Mesothelial cell of epicardium (in vitro differentiated cells): ENCODE data around the gene RUNX2. TPM values are rescaled to one million over a fixed set of nuclear protein-coding genes. Genes with fewer than 3 reads are reported as not detected.

Source experiments
- DNase-seq, 2 experiments: peaks; one replicate each; pipeline ENCODE4 v3.0.0; 2021; ENCODE audit warnings: low spot score in 2 of 2; ENCODE audit not compliant: unreplicated experiment in 2 of 2
- H3K27ac Mint-ChIP-seq: 2 replicates; pipeline ENCODE4 v1.8.0; 2021; ENCODE audit warnings: mixed read lengths
- H3K27me3 Mint-ChIP-seq: 2 replicates; pipeline ENCODE4 v1.8.0; 2021; ENCODE audit warnings: low read depth, mixed read lengths
- H3K36me3 Mint-ChIP-seq: 2 replicates; pipeline ENCODE4 v1.8.0; 2021; ENCODE audit warnings: mixed read lengths
- H3K4me1 Mint-ChIP-seq: 2 replicates; pipeline ENCODE4 v1.8.0; 2021; ENCODE audit warnings: mixed read lengths
- H3K4me3 Mint-ChIP-seq: 2 replicates; pipeline ENCODE4 v1.8.0; 2021; ENCODE audit warnings: mild to moderate bottlenecking, moderate library complexity, mixed read lengths
- H3K9me3 Mint-ChIP-seq: 2 replicates; pipeline ENCODE4 v1.8.0; 2021; ENCODE audit warnings: mixed read lengths
- CTCF ChIP-seq: fragments of 200-600 bp; sonication (generic); IDR thresholded peaks from one replicate; pipeline ENCODE4 v1.5.0; 2021; ENCODE audit warnings: antibody characterized with exemption; ENCODE audit not compliant: unreplicated experiment
- total RNA-seq: library from RNA; stranded (reverse); gene quantifications from 3 replicates; pipeline ENCODE4 v1.2.1, GENCODE V29; 2021

Gene RUNX2
- total RNA-seq, 1 donor from 2014 or later: 4.4 TPM

GRCh38 chr6:45653117-45653883 lies 325.2 kb downstream of the RUNX2 start:
- H3K36me3 Mint-ChIP-seq: no peaks in the 10 kb centered on the region
- no peak overlapping the region for H3K27ac Mint-ChIP-seq
- H3K4me1 Mint-ChIP-seq: peaks cover 11% of the 10 kb centered on the region
- no peak overlapping the region for H3K4me3 Mint-ChIP-seq
- no peaks in the 10 kb centered on the region for H3K9me3 Mint-ChIP-seq
- DNase-seq: no peak
- peaks cover 8% of the 10 kb centered on the region for H3K27me3 Mint-ChIP-seq
- no peak for TF ChIP-seq CTCF

GRCh38 chr6:45654673-45655072 lies 326.5 kb downstream of the RUNX2 start:
- Mint-ChIP-seq H3K4me1 (peaks cover 11% of the 10 kb centered on the region), H3K27ac (no peak overlapping the region)

GRCh38 chr6:45655745-45656476 lies 327.8 kb downstream of the RUNX2 start:
- Mint-ChIP-seq H3K9me3 (no peaks in the 10 kb centered on the region), H3K27me3 (peaks cover 27% of the 10 kb centered on the region), H3K4me1 (peaks cover 2% of the 10 kb centered on the region), H3K36me3 (no peaks in the 10 kb centered on the region), H3K27ac (no peak overlapping the region), H3K4me3 (no peak overlapping the region)
- no peak for TF ChIP-seq CTCF
- no peak for DNase-seq

More at GRCh38 chr6:45654673-45655072, 326.5 kb downstream of the RUNX2 start:
- H3K27me3 Mint-ChIP-seq: peaks cover 15% of the 10 kb centered on the region
- H3K36me3 Mint-ChIP-seq: no peaks in the 10 kb centered on the region
- H3K4me3 Mint-ChIP-seq: no peak overlapping the region
- TF ChIP-seq CTCF: no peak
- DNase-seq: no peak
- no peaks in the 10 kb centered on the region for H3K9me3 Mint-ChIP-seq

GRCh38 chr6:45657226-45657625 lies 329.1 kb downstream of the RUNX2 start:
- peaks cover 40% of the 10 kb centered on the region for H3K27me3 Mint-ChIP-seq
- H3K4me1 Mint-ChIP-seq: no peaks in the 10 kb centered on the region
- no peaks in the 10 kb centered on the region for H3K36me3 Mint-ChIP-seq
- no peak for DNase-seq
- no peak overlapping the region for H3K4me3 Mint-ChIP-seq
- H3K9me3 Mint-ChIP-seq: no peaks in the 10 kb centered on the region
- H3K27ac Mint-ChIP-seq: no peak overlapping the region
- no peak for TF ChIP-seq CTCF

GRCh38 chr6:45658400-45658799 lies 330.3 kb downstream of the RUNX2 start:
- Mint-ChIP-seq H3K4me1 (no peaks in the 10 kb centered on the region), H3K9me3 (no peaks in the 10 kb centered on the region), H3K27me3 (peaks cover 47% of the 10 kb centered on the region), H3K27ac (no peak overlapping the region), H3K36me3 (no peaks in the 10 kb centered on the region), H3K4me3 (no peak overlapping the region)
- no peak for DNase-seq
- TF ChIP-seq CTCF: no peak
